Ovary (tissue), 9 donors: ENCODE data around the gene BCL3. TPM values are rescaled to one million over a fixed set of nuclear protein-coding genes. Genes with fewer than 3 reads are reported as not detected.

Source experiments
- DNase-seq, 5 donors: peaks; one replicate each; pipeline ENCODE4 v3.0.0-alpha.2; 2019 to 2020
- H3K27ac ChIP-seq, 2 donors: fragments of 200-600 bp; one replicate each; pipeline versions ENCODE4 v1.5.1 to v1.8.0; 2019 to 2022
- H3K27me3 ChIP-seq: fragments of 200-600 bp; one replicate; pipeline ENCODE4 v1.8.0; 2022
- H3K36me3 ChIP-seq: fragments of 200-600 bp; sonication (generic); one replicate; pipeline ENCODE4 v1.5.1; 2019
- H3K4me1 ChIP-seq: one replicate; pipeline ENCODE4 v1.8.1; 2013; ENCODE audit warnings: mild to moderate bottlenecking, moderate library complexity; ENCODE audit not compliant: insufficient read depth
- H3K4me3 ChIP-seq: fragments of 200-600 bp; sonication (generic); one replicate; pipeline ENCODE4 v1.5.1; 2017
- H3K9me3 ChIP-seq, 2 donors: fragments of 200-600 bp in 1 of 2; sonication (generic) in 1 of 2; one replicate each; pipeline versions ENCODE4 v1.5.1 to v1.8.1; 2013 to 2019; ENCODE audit warnings: mild to moderate bottlenecking in 1 of 2, moderate library complexity in 1 of 2
- EP300 ChIP-seq: sonication (generic); formaldehyde crosslinking; IDR thresholded peaks from one replicate; pipeline ENCODE4 v1.6.1; 2017; ENCODE audit warnings: antibody characterized with exemption
- POLR2A ChIP-seq: fragments of 450-650 bp; IDR thresholded peaks from one replicate; pipeline ENCODE4 v1.6.1; 2017; ENCODE audit warnings: antibody characterized with exemption, mild to moderate bottlenecking, moderate library complexity
- WGBS, 3 donors: extraction: QIAGEN DNeasy Blood & Tissue Kit in 1 of 3; methylation state at CpG; one replicate each; pipeline versions ENCODE4 v1.1.5 to v1.1.7; 2013 to 2017; 5-methylcytosine and 5-hydroxymethylcytosine counted together
- intact Hi-C, 4 donors: fragments of 100-400 bp; cut with DNase I; formaldehyde crosslinking; loops; one replicate each; pipeline versions ENCODE4 v1.11.0 to v1.15.1; 2022 to 2023
- polyA plus RNA-seq, 2 donors: library from polyadenylated mRNA; stranded (reverse); fragments of 200-250 nt in 1 of 2; fragments of 350-450 nt in 1 of 2; fragmentation: Illumina TruSeq in 1 of 2; extraction: RNeasy Lipid Tissue Mini Kit (QIAGEN cat#74804) in 1 of 2; gene quantifications; one replicate each; pipeline ENCODE4 v1.2.3, GENCODE V29; 2013 to 2014
- total RNA-seq, 7 donors: library from RNA; depleted of rRNA in 2 of 7; stranded (reverse); fragments of >200 nt in 2 of 7; fragmentation: NEBNext Ultra II Directional in 3 of 7; extraction: Animal tissue kit (Norgen Biotek cat#: 25700) in 3 of 7; gene quantifications; one replicate each; pipeline versions ENCODE4 v1.1.0 to v1.2.4, GENCODE V29; 2016 to 2023
- TF ChIP-seq, protein P1 (sequence below), 3 donors: fragments of 450-650 bp in 2 of 3; fragments of 200-600 bp in 1 of 3; IDR thresholded peaks; one replicate each; pipeline versions ENCODE4 v1.5.1 to v1.8.0; 2016 to 2022; ENCODE audit warnings: antibody characterized with exemption in 3 of 3, mild to moderate bottlenecking in 1 of 3
- donor health status: DM: no; HTN: no; CAD: no; lungs with moderate emphysema.
- donor health status: DM: no; HTN: no; CAD: no.
- donor health status: Bipolar disorder and iron deficiency.
- donor health status: DM: yes; HTN: yes; CAD: no.
- donor health status: DM: no; HTN: no; CAD: no.
- donor health status: DM: yes; HTN: yes; CAD: no.

The BCL3 gene
- total and polyA plus RNA-seq, 9 donors = 3.2 to 141 (median 43.4) TPM

- intact Hi-C loops = loop anchor here in 1 of 4 donors (10.0 kb wide), 1 partner anchor 1757 kb away; no protein-coding TSS in a partner anchor
- Histone ChIP-seq H3K9me3 (no peaks in the 10 kb centered on the region), H3K36me3 (no peaks in the 10 kb centered on the region), H3K4me1 (peaks cover 7% of the 10 kb centered on the region), H3K27me3 (no peaks in the 10 kb centered on the region), H3K27ac (no peak overlapping the region), H3K4me3 (no peak overlapping the region)
- TF ChIP-seq EP300 (no peak), POLR2A (no peak)
- TF ChIP-seq, protein P1, sequence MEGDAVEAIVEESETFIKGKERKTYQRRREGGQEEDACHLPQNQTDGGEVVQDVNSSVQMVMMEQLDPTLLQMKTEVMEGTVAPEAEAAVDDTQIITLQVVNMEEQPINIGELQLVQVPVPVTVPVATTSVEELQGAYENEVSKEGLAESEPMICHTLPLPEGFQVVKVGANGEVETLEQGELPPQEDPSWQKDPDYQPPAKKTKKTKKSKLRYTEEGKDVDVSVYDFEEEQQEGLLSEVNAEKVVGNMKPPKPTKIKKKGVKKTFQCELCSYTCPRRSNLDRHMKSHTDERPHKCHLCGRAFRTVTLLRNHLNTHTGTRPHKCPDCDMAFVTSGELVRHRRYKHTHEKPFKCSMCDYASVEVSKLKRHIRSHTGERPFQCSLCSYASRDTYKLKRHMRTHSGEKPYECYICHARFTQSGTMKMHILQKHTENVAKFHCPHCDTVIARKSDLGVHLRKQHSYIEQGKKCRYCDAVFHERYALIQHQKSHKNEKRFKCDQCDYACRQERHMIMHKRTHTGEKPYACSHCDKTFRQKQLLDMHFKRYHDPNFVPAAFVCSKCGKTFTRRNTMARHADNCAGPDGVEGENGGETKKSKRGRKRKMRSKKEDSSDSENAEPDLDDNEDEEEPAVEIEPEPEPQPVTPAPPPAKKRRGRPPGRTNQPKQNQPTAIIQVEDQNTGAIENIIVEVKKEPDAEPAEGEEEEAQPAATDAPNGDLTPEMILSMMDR (IDR thresholded peaks at IDR 0.05) = no peak
- WGBS, 3 donors = 71 to 81% (median 74%) methylated on average over 6 of the region's 6 CpGs
- no peak for DNase-seq
Measured at GRCh38 chr19:44728178-44728577, 20.3 kb upstream of the BCL3 start.

- intact Hi-C loops = loop anchor here in 1 of 4 donors (10.0 kb wide), 1 partner anchor 1755 kb away; no protein-coding TSS in a partner anchor
- Histone ChIP-seq H3K27ac (no peak overlapping the region), H3K4me1 (peaks cover 7% of the 10 kb centered on the region), H3K4me3 (no peak overlapping the region), H3K27me3 (no peaks in the 10 kb centered on the region), H3K36me3 (no peaks in the 10 kb centered on the region), H3K9me3 (no peaks in the 10 kb centered on the region)
- no peak for TF ChIP-seq EP300
- TF ChIP-seq POLR2A = no peak
- TF ChIP-seq, protein P1 (IDR thresholded peaks at IDR 0.05) = no peak
- DNase-seq = no peak
- 91 to 93% (median 91%) methylated on average over 8 of the region's 8 CpGs for WGBS, 3 donors
Measured at GRCh38 chr19:44729516-44730033, 18.9 kb upstream of the BCL3 start.

DNA sequence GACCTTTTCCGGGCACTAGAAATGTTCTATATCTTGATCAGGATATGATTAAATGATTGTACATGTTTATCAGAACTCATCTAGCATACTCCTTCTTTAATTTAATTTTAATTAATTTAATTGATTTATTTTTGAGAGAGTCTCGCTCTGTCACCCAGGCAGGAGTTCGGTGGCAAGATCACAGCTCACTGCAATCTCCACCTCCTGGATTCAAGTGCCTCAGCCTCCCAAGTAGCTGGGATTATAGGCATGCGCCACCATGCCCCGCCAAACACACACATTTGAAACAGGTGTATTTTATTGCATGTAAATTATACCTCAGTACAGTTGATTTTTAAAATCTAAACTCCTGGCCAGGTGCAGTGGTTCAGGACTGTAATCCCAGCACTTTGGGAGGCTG is 17.4 kb upstream of the BCL3 start:
- no peaks in the 10 kb centered on the region for H3K36me3 ChIP-seq
- no peaks in the 10 kb centered on the region for H3K9me3 ChIP-seq
- DNase-seq = no peak
- H3K4me3 ChIP-seq = no peak overlapping the region
- H3K4me1 ChIP-seq = no peaks in the 10 kb centered on the region
- H3K27me3 ChIP-seq = no peaks in the 10 kb centered on the region
- no peak overlapping the region for H3K27ac ChIP-seq
- 91 to 94% (median 93%) methylated on average over 5 of the region's 5 CpGs for WGBS, 3 donors
- TF ChIP-seq, protein P1 (IDR thresholded peaks at IDR 0.05) = no peak
- TF ChIP-seq EP300 = no peak
- TF ChIP-seq POLR2A = no peak
- intact Hi-C loops = no loop called here

GRCh38 chr19:44731622-44732021 is 16.9 kb upstream of the BCL3 start:
- TF ChIP-seq, protein P1 (IDR thresholded peaks at IDR 0.05) = no peak
- TF ChIP-seq EP300 (no peak), POLR2A (no peak)
- Histone ChIP-seq H3K36me3 (no peaks in the 10 kb centered on the region), H3K9me3 (no peaks in the 10 kb centered on the region), H3K27ac (no peak overlapping the region), H3K4me3 (no peak overlapping the region), H3K4me1 (no peaks in the 10 kb centered on the region), H3K27me3 (no peaks in the 10 kb centered on the region)
- 65 to 75% (median 65%) methylated on average over 5 of the region's 5 CpGs for WGBS, 3 donors
- no peak for DNase-seq
- intact Hi-C loops = no loop called here
